HL-60 (cell line): ENCODE data around the gene ZNF420.

Experiments used
- DNase-seq, 2 experiments: peaks; one replicate each; pipeline ENCODE4 v3.0.0-alpha.2; 2010 to 2020; ENCODE audit warnings: low read depth in 1 of 2, low spot score in 1 of 2
- H3K27ac ChIP-seq: fragments of 250-450 bp; sonication (Bioruptor Pico); replicated peaks from 2 replicates; pipeline ENCODE4 v1.5.1; 2020; ENCODE audit warnings: mild to moderate bottlenecking, moderate library complexity
- H3K27me3 ChIP-seq: fragments of 250-450 bp; sonication (Bioruptor Pico); 2 replicates; pipeline ENCODE4 v1.5.1; 2021; ENCODE audit warnings: mild to moderate bottlenecking, moderate library complexity; ENCODE audit not compliant: insufficient read depth, poor library complexity, severe bottlenecking
- H3K4me3 ChIP-seq: replicated peaks from 2 replicates; pipeline ENCODE4 v1.5.1; 2011; ENCODE audit warnings: mild to moderate bottlenecking, control low read depth, low read length; ENCODE audit not compliant: insufficient read depth
- CTCF ChIP-seq: IDR thresholded peaks from one replicate; pipeline ENCODE4 v1.5.1; 2011; ENCODE audit warnings: low read length, control low read depth, inconsistent platforms; ENCODE audit not compliant: insufficient read depth
- GABPA ChIP-seq: IDR thresholded peaks from 2 replicates; pipeline ENCODE4 v1.6.1; 2012; ENCODE audit warnings: low read depth
- POLR2AphosphoS5 ChIP-seq: IDR thresholded peaks from 2 replicates; pipeline ENCODE4 v1.6.1; 2012; ENCODE audit warnings: low read depth
- REST ChIP-seq: IDR thresholded peaks from 2 replicates; pipeline ENCODE4 v1.6.1; 2012; ENCODE audit warnings: low read depth; ENCODE audit not compliant: insufficient replicate concordance
- SPI1 ChIP-seq: IDR thresholded peaks from 2 replicates; pipeline ENCODE4 v1.6.1; 2012; ENCODE audit warnings: low read depth, mild to moderate bottlenecking, borderline replicate concordance

Gene ZNF420

GRCh38 chr19:37082307-37082706 is 4.1 kb downstream of the ZNF420 start:
- Histone ChIP-seq H3K4me3 (no peak overlapping the region), H3K27ac (no peak overlapping the region), H3K27me3 (no peaks in the 10 kb centered on the region)
- TF ChIP-seq GABPA (no peak), CTCF (no peak), REST (no peak), POLR2AphosphoS5 (no peak), SPI1 (no peak)
- DNase-seq: no peak

- DNase-seq: no peak
- Histone ChIP-seq H3K27ac (no peak overlapping the region), H3K4me3 (no peak overlapping the region)
Measured at GRCh38 chr19:37087110-37087509, 8.9 kb downstream of the ZNF420 start.

GRCh38 chr19:37095859-37096258 is 17.6 kb downstream of the ZNF420 start:
- Histone ChIP-seq H3K4me3 (no peak overlapping the region), H3K27me3 (no peaks in the 10 kb centered on the region), H3K27ac (no peak overlapping the region)
- DNase-seq: no peak
- TF ChIP-seq CTCF (no peak), REST (no peak), GABPA (no peak), SPI1 (no peak), POLR2AphosphoS5 (no peak)

More at GRCh38 chr19:37087110-37087509, 8.9 kb downstream of the ZNF420 start:
- H3K27me3 ChIP-seq: no peaks in the 10 kb centered on the region
- TF ChIP-seq CTCF: no peak
- TF ChIP-seq GABPA: no peak
- no peak for TF ChIP-seq POLR2AphosphoS5
- no peak for TF ChIP-seq REST
- TF ChIP-seq SPI1: no peak
